IMR-90 (cell line): ENCODE results near the gene ACSL3. TPM values are rescaled to one million over a fixed set of nuclear protein-coding genes. Genes with fewer than 3 reads are reported as not detected.

Experiments used
- ATAC-seq: fragments of 200-7000 bp; cut with Tn5 transposase; 2 replicates; pipeline ENCODE4 v1.9.1; 2020; ENCODE audit warnings: low read depth, mild to moderate bottlenecking, moderate library complexity
- BruUV-seq: library from RNA; stranded (reverse); fragments of 400-500 nt; replicated peaks from 2 replicates; lab custom pipeline; 2021; lab: Mats Ljungman, UMichigan
- CTCF ChIA-PET: fragments of 300-600 bp; formaldehyde crosslinking; extraction: SDS; loops from one replicate; lab custom pipeline; 2021; ENCODE audit warnings: antibody characterized with exemption; lab: Yijun Ruan, JAX
- POLR2A ChIA-PET: fragments of 300-600 bp; sonication (Branson Sonifier 250); formaldehyde crosslinking; loops from one replicate; lab custom pipeline; 2022; ENCODE audit warnings: antibody characterized with exemption; ENCODE audit not compliant: unreplicated experiment; lab: Charles Lee
- DNase-seq: peaks from one replicate; pipeline ENCODE4 v3.0.0; 2013
- H2AFZ ChIP-seq: replicated peaks from 2 replicates; pipeline ENCODE3; 2013; ENCODE audit warnings: low read length, mild to moderate bottlenecking; ENCODE audit not compliant: poor library complexity
- H2AK5ac ChIP-seq: 2 replicates; pipeline ENCODE4 v1.6.1; 2013; ENCODE audit warnings: low read depth, low read length, inconsistent platforms
- H2AK9ac ChIP-seq: replicated peaks from 2 replicates; pipeline ENCODE3; 2013; ENCODE audit warnings: mild to moderate bottlenecking, low read depth, low read length, moderate library complexity; ENCODE audit not compliant: poor library complexity
- H2BK120ac ChIP-seq: 2 replicates; pipeline ENCODE4 v1.6.1; 2013; ENCODE audit warnings: low read depth, low read length, inconsistent platforms
- H2BK15ac ChIP-seq: 3 replicates; pipeline ENCODE4 v1.6.1; 2013; ENCODE audit warnings: low read depth, low read length, inconsistent platforms
- H2BK20ac ChIP-seq: 2 replicates; pipeline ENCODE4 v1.6.1; 2013; ENCODE audit warnings: low read depth, mild to moderate bottlenecking, inconsistent platforms, low read length, moderate library complexity
- H2BK5ac ChIP-seq: 2 replicates; pipeline ENCODE4 v1.6.1; 2013; ENCODE audit warnings: mild to moderate bottlenecking, low read depth, low read length, inconsistent platforms; ENCODE audit not compliant: poor library complexity, severe bottlenecking
- H3K14ac ChIP-seq: replicated peaks from 2 replicates; pipeline ENCODE4 v1.6.1; 2013; ENCODE audit warnings: low read depth, low read length, inconsistent platforms
- H3K18ac ChIP-seq: 2 replicates; pipeline ENCODE4 v1.6.1; 2013; ENCODE audit warnings: low read depth, low read length, control low read depth
- H3K23ac ChIP-seq: 2 replicates; pipeline ENCODE4 v1.6.1; 2013; ENCODE audit warnings: low read depth, low read length, inconsistent platforms
- H3K27ac ChIP-seq: 2 replicates; pipeline ENCODE4 v1.5.1; 2013; ENCODE audit warnings: mild to moderate bottlenecking, control low read depth, low read length; ENCODE audit not compliant: insufficient read depth
- H3K27me3 ChIP-seq: 2 replicates; pipeline ENCODE4 v1.6.1; 2013; ENCODE audit warnings: low read length; ENCODE audit not compliant: control insufficient read depth, insufficient read depth
- H3K36me3 ChIP-seq: 2 replicates; pipeline ENCODE4 v1.6.1; 2013; ENCODE audit warnings: low read length, mixed read lengths; ENCODE audit not compliant: control insufficient read depth, insufficient read depth
- H3K4ac ChIP-seq: 2 replicates; pipeline ENCODE4 v1.6.1; 2013; ENCODE audit warnings: low read depth, low read length, inconsistent platforms
- H3K4me1 ChIP-seq: 2 replicates; pipeline ENCODE4 v1.6.1; 2013; ENCODE audit warnings: low read length, mixed read lengths; ENCODE audit not compliant: control insufficient read depth, insufficient read depth
- H3K4me2 ChIP-seq: 2 replicates; pipeline ENCODE4 v1.6.1; 2013; ENCODE audit warnings: low read depth, mild to moderate bottlenecking, control low read depth, low read length, moderate library complexity
- H3K4me3 ChIP-seq: 2 replicates; pipeline ENCODE4 v1.5.1; 2013; ENCODE audit warnings: low read depth, mild to moderate bottlenecking, control low read depth, low read length, moderate library complexity; ENCODE audit not compliant: insufficient read depth
- H3K56ac ChIP-seq: 2 replicates; pipeline ENCODE4 v1.6.1; 2013; ENCODE audit warnings: low read length, inconsistent platforms; ENCODE audit not compliant: insufficient read depth; ENCODE audit errors: extremely low read depth
- H3K79me1 ChIP-seq, 2 experiments: 2 replicates each; pipeline ENCODE4 v1.6.1; 2013; ENCODE audit warnings: low read length in 2 of 2, inconsistent platforms in 1 of 2, low read depth in 1 of 2
- H3K9ac ChIP-seq: 2 replicates; pipeline ENCODE4 v1.6.1; 2013; ENCODE audit warnings: low read depth, low read length, control low read depth
- H3K9me1 ChIP-seq: 2 replicates; pipeline ENCODE4 v1.6.1; 2013; ENCODE audit warnings: low read length, inconsistent platforms; ENCODE audit not compliant: insufficient read depth
- H3K9me3 ChIP-seq: 2 replicates; pipeline ENCODE4 v1.6.1; 2013; ENCODE audit warnings: low read length; ENCODE audit not compliant: control insufficient read depth, insufficient read depth
- H4K20me1 ChIP-seq: 2 replicates; pipeline ENCODE4 v1.6.1; 2013; ENCODE audit warnings: low read length, inconsistent platforms; ENCODE audit not compliant: insufficient read depth
- H4K5ac ChIP-seq: 2 replicates; pipeline ENCODE4 v1.6.1; 2013; ENCODE audit warnings: mild to moderate bottlenecking, low read depth, low read length, control low read depth
- H4K8ac ChIP-seq, 2 experiments: 2 replicates each; pipeline ENCODE4 v1.6.1; 2013; ENCODE audit warnings: low read depth in 2 of 2, low read length in 2 of 2, control low read depth in 1 of 2, inconsistent platforms in 1 of 2
- H4K91ac ChIP-seq: 2 replicates; pipeline ENCODE4 v1.6.1; 2013; ENCODE audit warnings: low read depth, low read length, inconsistent platforms; ENCODE audit not compliant: insufficient read depth
- BHLHE40 ChIP-seq: fragments of 150-350 bp; IDR thresholded peaks from 2 replicates; pipeline ENCODE4 v1.6.1; 2016; ENCODE audit warnings: mild to moderate bottlenecking, low read depth, low read length
- CEBPB ChIP-seq: IDR thresholded peaks from 2 replicates; pipeline ENCODE4 v1.6.1; 2012; ENCODE audit warnings: low read depth, low read length, improper control_type of control experiment
- CHD1 ChIP-seq: IDR thresholded peaks from 2 replicates; pipeline ENCODE4 v1.6.1; 2012; ENCODE audit warnings: low read depth, low read length, improper control_type of control experiment
- CTCF ChIP-seq: conservative IDR thresholded peaks from 2 replicates; pipeline ENCODE4 v1.5.1; 2012; ENCODE audit warnings: mild to moderate bottlenecking, low read depth, low read length, improper control_type of control experiment
- MAFK ChIP-seq: IDR thresholded peaks from 2 replicates; pipeline ENCODE4 v1.6.1; 2012; ENCODE audit warnings: low read depth, low read length, improper control_type of control experiment
- NFE2L2 ChIP-seq: fragments of 150-350 bp; IDR thresholded peaks from 2 replicates; pipeline ENCODE4 v1.6.1; 2016; ENCODE audit warnings: low read depth, mild to moderate bottlenecking, low read length
- RFX5 ChIP-seq: IDR thresholded peaks from 2 replicates; pipeline ENCODE4 v1.8.0; 2012; ENCODE audit warnings: low read depth, mild to moderate bottlenecking, low read length, moderate library complexity
- WGBS, 2 experiments: methylation state at CpG; one replicate each; pipeline versions ENCODE4 v1.1.5 to v1.1.7; 2013; ENCODE audit warnings: missing lambda C conversion rate in 2 of 2; ENCODE audit not compliant: insufficient read length in 1 of 2; ENCODE audit errors: extremely low coverage in 2 of 2; 5-methylcytosine and 5-hydroxymethylcytosine counted together
- dilution Hi-C: fragments of 300-500 bp; cut with HindIII; formaldehyde crosslinking; loops from one replicate; pipeline ENCODE4 v1.14.3; 2018; ENCODE audit warnings: low sequenced_read_pairs; ENCODE audit not compliant: unreplicated experiment
- in situ Hi-C: fragments of 300-500 bp; cut with MboI; formaldehyde crosslinking; loops from 3 replicates; pipeline ENCODE4 v1.14.3; 2019; ENCODE audit warnings: low sequenced_read_pairs, inconsistent platforms, mixed read lengths
- intact Hi-C: fragments of 100-400 bp; cut with micrococcal nuclease; formaldehyde crosslinking; loops from 2 replicates; pipeline ENCODE4 v1.10.0; 2022
- polyA plus RNA-seq, 3 experiments: library from polyadenylated mRNA; depleted of rRNA; stranded (reverse); fragments of >200 nt; gene quantifications; 2 replicates each; pipeline ENCODE4 v1.2.3, GENCODE V29; 2012; ENCODE audit warnings: low replicate concordance in 1 of 3
- total RNA-seq: library from RNA; depleted of rRNA; stranded (reverse); fragments of >200 nt; gene quantifications from 2 replicates; pipeline ENCODE4 v1.2.3, GENCODE V29; 2012

The ACSL3 gene
- total and polyA plus RNA-seq, 2 of the 4 experiments (the other 2 are of a cell fraction), result 31.0 to 84.2 TPM

- intact Hi-C loops, result no loop called here
- CTCF ChIA-PET, result no interaction called here
- H4K20me1 ChIP-seq, result no peaks in the 10 kb centered on the region
Measured at GRCh38 chr2:222848862-222849261, 12.0 kb upstream of the ACSL3 start.

More at GRCh38 chr2:222848862-222849261, 12.0 kb upstream of the ACSL3 start:
- no peak for DNase-seq
- no TSS peak for BruUV-seq
- Histone ChIP-seq H2BK20ac (no peak overlapping the region), H3K4me2 (no peak overlapping the region), H2AFZ (no peak overlapping the region), H3K56ac (no peak overlapping the region), H2AK9ac (no peak overlapping the region), H4K8ac (no peak overlapping the region), H3K23ac (no peak overlapping the region), H3K79me1 (no peaks in the 10 kb centered on the region), H2BK15ac (no peak overlapping the region), H3K4me1 (no peaks in the 10 kb centered on the region; the same call in 1 of the 2 replicates), H2AK5ac (no peak overlapping the region), H3K18ac (no peak overlapping the region), H3K9me1 (no peaks in the 10 kb centered on the region), H4K91ac (no peak overlapping the region), H3K36me3 (no peaks in the 10 kb centered on the region), H3K27ac (no peak overlapping the region), H2BK120ac (no peak overlapping the region), H4K5ac (no peak overlapping the region), H2BK5ac (no peak overlapping the region), H3K9ac (no peak overlapping the region), H3K9me3 (no peaks in the 10 kb centered on the region), H3K4ac (no peak overlapping the region), H3K4me3 (no peak overlapping the region), H3K27me3 (no peaks in the 10 kb centered on the region), H3K14ac (no peak overlapping the region)
- in situ Hi-C loops, result no loop called here
- no peak for TF ChIP-seq CHD1
- no peak for TF ChIP-seq NFE2L2
- no peak for TF ChIP-seq RFX5
- TF ChIP-seq CEBPB, result no peak
- no peak for TF ChIP-seq MAFK
- TF ChIP-seq CTCF, result no peak
- TF ChIP-seq BHLHE40, result no peak
- dilution Hi-C loops, result no loop called here
- no peak for ATAC-seq
- 100% methylated on average over 2 of the region's 9 CpGs; no CpG with 5 or more reads in 1 of the 2 experiments for WGBS, 2 experiments
- POLR2A ChIA-PET, result no interaction called here
